K562 (cell line): ENCODE data around the gene DNAJC18. TPM values are rescaled to one million over a fixed set of nuclear protein-coding genes. Genes with fewer than 3 reads are reported as not detected.

Source experiments
- BRCA1 ChIP-seq, 2 experiments: fragments of 450-650 bp in 1 of 2; sonication (generic) in 1 of 2; formaldehyde crosslinking in 1 of 2; IDR thresholded peaks; 2 replicates each; pipeline versions ENCODE4 v1.5.0 to v1.6.1; 2017 to 2020; ENCODE audit warnings: mild to moderate bottlenecking in 1 of 2, missing genetic modification reagents in 1 of 2
- BRD4 ChIP-seq: fragments of 200-600 bp; sonication (generic); IDR thresholded peaks from 2 replicates; pipeline ENCODE4 v1.6.1; 2017; ENCODE audit warnings: inconsistent platforms
- CCAR2 ChIP-seq: fragments of 200-400 bp; formaldehyde crosslinking; IDR thresholded peaks from 2 replicates; pipeline ENCODE4 v1.6.1; 2017; ENCODE audit warnings: mild to moderate bottlenecking, low read depth, low read length
- CREBBP ChIP-seq: IDR thresholded peaks from one replicate; pipeline ENCODE4 v1.6.1; 2012; ENCODE audit warnings: low read depth, mild to moderate bottlenecking, control low read depth, inconsistent platforms, low read length
- DPF2 ChIP-seq: fragments of 450-650 bp; IDR thresholded peaks from 2 replicates; pipeline ENCODE4 v1.6.1; 2016
- GABPA ChIP-seq: fragments of 200-800 bp; sonication (Bioruptor generic); conservative IDR thresholded peaks from 2 replicates; pipeline ENCODE4 v1.6.1; 2016; ENCODE audit warnings: low read depth, missing genetic modification characterization, missing compliant biosample characterization
- NFXL1 ChIP-seq: fragments of 450-650 bp; formaldehyde crosslinking; IDR thresholded peaks from 2 replicates; pipeline ENCODE4 v1.4.0; 2021; ENCODE audit warnings: mild to moderate bottlenecking
- NR3C1 ChIP-seq: sonication (generic); formaldehyde crosslinking; IDR thresholded peaks from 2 replicates; pipeline ENCODE4 v1.8.1; 2022; ENCODE audit warnings: missing genetic modification reagents
- SMARCC2 ChIP-seq: fragments of 450-650 bp; IDR thresholded peaks from 2 replicates; pipeline ENCODE4 v1.6.1; 2017; ENCODE audit warnings: antibody characterized with exemption, moderate library complexity, mild to moderate bottlenecking, low read depth
- SPI1 ChIP-seq: IDR thresholded peaks from 2 replicates; pipeline ENCODE4 v1.6.1; 2011; ENCODE audit warnings: low read depth, low read length, control low read depth, borderline replicate concordance
- TBP ChIP-seq: optimal IDR thresholded peaks from 2 replicates; pipeline ENCODE3; 2011; ENCODE audit warnings: low read depth, low read length, improper control_type of control experiment
- TRIM28 ChIP-seq: fragments of 450-650 bp; IDR thresholded peaks from 2 replicates; pipeline ENCODE4 v1.6.1; 2017
- TSHZ1 ChIP-seq: fragments of 250-450 bp; sonication (Bioruptor Pico); IDR thresholded peaks from 2 replicates; pipeline ENCODE4 v1.4.0; 2020; ENCODE audit warnings: mild to moderate bottlenecking, moderate library complexity
- ZNF830 ChIP-seq: fragments of 250-450 bp; sonication (Bioruptor Pico); IDR thresholded peaks from 2 replicates; pipeline ENCODE4 v1.5.0; 2021; ENCODE audit warnings: mild to moderate bottlenecking
- polyA plus RNA-seq, 8 experiments: library from polyadenylated mRNA; depleted of rRNA in 4 of 8; stranded (reverse) in 5 of 8; unstranded in 3 of 8; fragments of >200 nt; fragmentation: Nextera tagmentation in 2 of 8; fragmentation: Illumina TruSeq in 1 of 8; extraction: Ambion mirVana in 2 of 8; extraction: Trizol in 1 of 8; gene quantifications; 2 replicates each; pipeline versions ENCODE4 v1.2.1 to v1.2.3, GENCODE V29; 2011 to 2014; ENCODE audit warnings: inconsistent platforms in 1 of 8, missing spikeins in 1 of 8
- total RNA-seq, 7 experiments: library from RNA; depleted of rRNA in 6 of 7; stranded (reverse); fragments of >200 nt in 6 of 7; fragmentation: Illumina TruSeq in 2 of 7; extraction: Trizol in 2 of 7; gene quantifications; 2 replicates each; pipeline versions ENCODE4 v1.2.1 to v1.2.3, GENCODE V29; 2011 to 2021; ENCODE audit warnings: low replicate concordance in 1 of 7
- TF ChIP-seq, protein P1 (sequence below), 2 experiments: fragments of 450-650 bp; IDR thresholded peaks; 2 replicates each; pipeline ENCODE4 v1.6.1; 2016; ENCODE audit warnings: mild to moderate bottlenecking in 2 of 2, borderline replicate concordance in 1 of 2, low read depth in 1 of 2, moderate library complexity in 1 of 2
- TF ChIP-seq, protein P2 (sequence below): sonication (generic); formaldehyde crosslinking; IDR thresholded peaks from 2 replicates; pipeline ENCODE4 v1.9.0; 2022; ENCODE audit warnings: mild to moderate bottlenecking, missing genetic modification reagents

Gene DNAJC18
- total and polyA plus RNA-seq, 9 of the 15 experiments (the other 6 are each of a cell fraction or from before 2014, with no cell fraction given), result 1.5 to 13.3 (median 7.5) TPM

- TF ChIP-seq, protein P1, sequence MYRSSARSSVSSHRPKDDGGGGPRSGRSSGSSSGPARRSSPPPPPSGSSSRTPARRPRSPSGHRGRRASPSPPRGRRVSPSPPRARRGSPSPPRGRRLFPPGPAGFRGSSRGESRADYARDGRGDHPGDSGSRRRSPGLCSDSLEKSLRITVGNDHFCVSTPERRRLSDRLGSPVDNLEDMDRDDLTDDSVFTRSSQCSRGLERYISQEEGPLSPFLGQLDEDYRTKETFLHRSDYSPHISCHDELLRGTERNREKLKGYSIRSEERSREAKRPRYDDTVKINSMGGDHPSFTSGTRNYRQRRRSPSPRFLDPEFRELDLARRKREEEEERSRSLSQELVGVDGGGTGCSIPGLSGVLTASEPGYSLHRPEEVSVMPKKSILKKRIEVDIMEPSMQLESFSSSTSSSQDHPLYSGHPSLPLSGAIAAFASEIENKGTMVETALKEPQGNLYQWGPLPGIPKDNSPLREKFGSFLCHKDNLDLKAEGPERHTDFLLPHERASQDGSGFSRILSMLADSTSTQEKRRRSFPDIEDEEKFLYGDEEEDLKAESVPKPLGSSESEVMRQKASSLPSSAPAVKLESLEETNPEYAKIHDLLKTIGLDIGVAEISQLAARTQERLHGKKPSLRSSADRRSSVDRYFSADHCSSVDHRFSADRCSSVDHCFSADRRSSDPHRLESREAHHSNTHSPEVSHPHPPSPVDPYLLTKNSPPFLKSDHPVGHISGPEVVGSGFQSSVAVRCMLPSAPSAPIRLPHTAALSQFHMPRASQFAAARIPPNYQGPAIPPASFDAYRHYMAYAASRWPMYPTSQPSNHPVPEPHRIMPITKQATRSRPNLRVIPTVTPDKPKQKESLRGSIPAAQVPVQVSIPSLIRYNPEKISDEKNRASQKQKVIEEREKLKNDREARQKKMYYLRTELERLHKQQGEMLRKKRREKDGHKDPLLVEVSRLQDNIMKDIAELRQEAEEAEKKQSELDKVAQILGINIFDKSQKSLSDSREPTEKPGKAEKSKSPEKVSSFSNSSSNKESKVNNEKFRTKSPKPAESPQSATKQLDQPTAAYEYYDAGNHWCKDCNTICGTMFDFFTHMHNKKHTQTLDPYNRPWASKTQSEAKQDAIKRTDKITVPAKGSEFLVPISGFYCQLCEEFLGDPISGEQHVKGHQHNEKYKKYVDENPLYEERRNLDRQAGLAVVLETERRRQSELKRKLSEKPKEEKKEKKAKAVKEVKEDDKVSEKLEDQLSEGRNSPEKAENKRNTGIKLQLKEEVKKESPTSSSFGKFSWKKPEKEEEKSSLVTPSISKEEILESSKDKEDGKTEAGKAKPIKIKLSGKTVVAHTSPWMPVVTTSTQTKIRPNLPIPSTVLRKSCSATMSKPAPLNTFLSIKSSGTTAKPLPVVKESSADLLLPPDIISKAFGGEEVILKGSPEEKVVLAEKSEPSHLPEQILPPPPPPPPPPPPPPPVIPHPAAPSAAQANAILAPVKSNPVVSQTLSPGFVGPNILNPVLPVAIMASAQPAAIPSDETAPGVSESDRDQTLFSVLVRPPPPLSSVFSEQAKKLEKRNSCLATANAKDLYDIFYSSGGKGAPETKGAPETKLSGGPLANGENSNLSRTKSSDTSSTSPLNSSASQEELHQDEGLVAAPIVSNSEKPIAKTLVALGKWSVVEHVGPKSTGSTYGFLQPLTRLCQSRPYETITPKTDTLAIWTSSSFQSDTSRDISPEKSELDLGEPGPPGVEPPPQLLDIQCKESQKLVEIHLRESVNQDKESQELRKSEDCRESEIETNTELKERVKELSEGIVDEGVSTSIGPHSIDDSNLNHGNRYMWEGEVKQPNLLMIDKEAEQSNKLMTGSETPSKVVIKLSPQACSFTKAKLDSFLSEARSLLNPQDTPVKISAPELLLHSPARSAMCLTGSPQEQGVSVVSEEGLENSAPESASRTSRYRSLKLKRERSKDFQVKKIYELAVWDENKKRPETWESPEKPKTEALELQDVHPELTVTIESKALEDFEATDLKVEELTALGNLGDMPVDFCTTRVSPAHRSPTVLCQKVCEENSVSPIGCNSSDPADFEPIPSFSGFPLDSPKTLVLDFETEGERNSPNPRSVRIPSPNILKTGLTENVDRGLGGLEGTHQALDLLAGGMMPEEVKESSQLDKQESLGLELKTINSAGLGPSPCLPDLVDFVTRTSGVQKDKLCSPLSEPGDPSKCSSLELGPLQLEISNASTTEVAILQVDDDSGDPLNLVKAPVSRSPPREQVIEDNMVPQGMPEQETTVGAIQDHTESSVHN (IDR thresholded peaks at IDR 0.05; ENCODE audit: borderline replicate concordance in 1 of 2, low read depth in 1 of 2), result no peak; a peak in 1 of 4 replicates
- TF ChIP-seq BRCA1 (IDR thresholded peaks at IDR 0.05) (no peak), BRCA1 (CRISPR knock-in tag; IDR thresholded peaks at IDR 0.05) (no peak), GABPA (tag) (peak; percentile 83), BRD4 (no peak), SMARCC2 (no peak), DPF2 (peak; percentile 63), TBP (peak; percentile 68), ZNF830 (CRISPR knock-in tag) (0 out of 2 replicates have a peak, but pooled peaks have one; percentile 11), NFXL1 (CRISPR knock-in tag) (no peak), NR3C1 (no peak), CREBBP (no peak), CCAR2 (no peak), TRIM28 (no peak), SPI1 (peak; percentile 63; the same call in 1 of the 2 replicates), TSHZ1 (CRISPR knock-in tag) (no peak)
- TF ChIP-seq, protein P2, sequence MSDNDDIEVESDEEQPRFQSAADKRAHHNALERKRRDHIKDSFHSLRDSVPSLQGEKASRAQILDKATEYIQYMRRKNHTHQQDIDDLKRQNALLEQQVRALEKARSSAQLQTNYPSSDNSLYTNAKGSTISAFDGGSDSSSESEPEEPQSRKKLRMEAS, result no peak
Measured at GRCh38 chr5:139482050-139482889, 42.9 kb upstream of the DNAJC18 start, which contains the start of gene STING1 (continued).
